Neural progenitor cell (in vitro differentiated cells): ENCODE measurements around the gene TNFRSF8.

Experiments
- CTCF ChIP-seq: fragments of 200-600 bp; sonication (generic); IDR thresholded peaks from 2 replicates; pipeline ENCODE4 v1.5.1; 2017; ENCODE audit warnings: antibody characterized with exemption, mild to moderate bottlenecking
- EZH2 ChIP-seq: fragments of 200-600 bp; sonication (generic); IDR thresholded peaks from 2 replicates; pipeline ENCODE4 v1.6.1; 2017; ENCODE audit warnings: antibody characterized with exemption, mild to moderate bottlenecking, moderate library complexity
- EZH2phosphoT487 ChIP-seq: fragments of 200-600 bp; sonication (generic); IDR thresholded peaks from 2 replicates; pipeline ENCODE4 v1.6.1; 2017; ENCODE audit warnings: antibody characterized with exemption

- no peak for TF ChIP-seq EZH2phosphoT487
- no peak for TF ChIP-seq CTCF
- no peak for TF ChIP-seq EZH2
Observed at GRCh38 chr1:12104417-12104816, 41.3 kb downstream of the TNFRSF8 start.
